Right forelimb (tissue), 1 donor: Measurements from ENCODE around the gene GRIK1.

Source experiments
- DNase-seq: peaks from one replicate; pipeline ENCODE4 v3.0.0-alpha.2; 2018

The GRIK1 gene

DNA sequence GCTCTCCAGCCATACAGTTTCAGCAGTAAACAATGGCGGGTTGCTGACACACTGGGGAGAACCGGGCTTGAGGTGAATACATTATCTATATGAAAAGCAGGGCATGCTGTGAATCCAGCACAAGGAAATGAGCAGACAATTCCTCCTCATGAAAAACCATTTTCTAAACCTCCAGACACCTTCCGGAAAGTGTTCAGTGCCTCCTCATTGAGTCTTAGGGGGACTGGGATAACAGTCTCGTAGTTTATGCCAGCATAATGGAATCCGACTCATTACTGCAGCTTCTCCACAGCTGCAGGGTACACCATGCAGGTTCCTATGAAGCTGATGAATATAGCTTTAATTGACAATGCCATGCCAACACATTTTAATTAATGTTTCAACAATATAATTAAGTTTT lies 356.9 kb downstream of the GRIK1 start:
- no peak for DNase-seq

DNA sequence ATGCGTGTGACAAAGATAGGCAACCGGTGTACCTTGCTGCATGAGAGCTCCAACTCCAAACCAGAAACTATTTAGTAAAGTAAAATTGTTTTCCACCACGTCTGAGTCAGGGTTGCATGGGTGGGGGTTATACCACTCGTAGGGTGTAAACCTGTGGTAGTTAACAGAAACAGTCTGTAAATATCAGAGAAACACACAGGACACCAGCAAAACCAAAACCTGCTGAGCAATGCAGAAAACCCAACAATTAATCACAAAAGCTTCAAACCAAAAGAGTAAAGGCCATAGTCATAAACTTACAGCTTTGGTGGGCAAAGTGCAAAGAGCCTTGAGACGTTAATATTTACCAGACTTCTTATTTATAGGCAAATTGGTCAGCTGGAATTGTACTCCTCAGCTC lies 358.4 kb downstream of the GRIK1 start:
- DNase-seq, result no peak

DNA sequence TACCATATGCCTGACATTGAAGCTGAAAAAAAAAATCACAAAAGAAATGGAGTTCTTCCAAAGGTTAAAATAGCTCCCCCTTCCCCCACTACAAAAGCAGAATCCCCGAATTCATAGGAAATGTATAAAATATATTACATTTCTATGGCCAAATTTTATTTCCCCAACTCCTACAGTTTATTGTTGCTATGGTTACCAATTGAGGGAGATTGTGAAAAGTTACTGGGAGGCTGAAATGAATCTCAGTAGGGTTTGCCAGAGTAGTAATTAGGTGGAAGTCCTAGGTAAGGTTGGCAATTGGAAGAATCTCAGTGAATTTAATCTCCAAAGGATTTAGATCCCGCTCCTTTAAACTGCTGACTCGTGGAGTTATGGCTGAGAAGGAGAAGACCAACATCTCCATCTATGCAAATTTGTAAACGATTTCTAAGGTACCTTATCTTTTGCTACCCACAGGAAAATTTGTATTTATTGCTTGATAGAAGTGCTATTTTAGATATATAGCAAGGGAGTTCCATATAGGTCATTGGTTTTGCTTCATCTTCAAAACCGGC lies 359.0 kb downstream of the GRIK1 start:
- no peak for DNase-seq

DNA sequence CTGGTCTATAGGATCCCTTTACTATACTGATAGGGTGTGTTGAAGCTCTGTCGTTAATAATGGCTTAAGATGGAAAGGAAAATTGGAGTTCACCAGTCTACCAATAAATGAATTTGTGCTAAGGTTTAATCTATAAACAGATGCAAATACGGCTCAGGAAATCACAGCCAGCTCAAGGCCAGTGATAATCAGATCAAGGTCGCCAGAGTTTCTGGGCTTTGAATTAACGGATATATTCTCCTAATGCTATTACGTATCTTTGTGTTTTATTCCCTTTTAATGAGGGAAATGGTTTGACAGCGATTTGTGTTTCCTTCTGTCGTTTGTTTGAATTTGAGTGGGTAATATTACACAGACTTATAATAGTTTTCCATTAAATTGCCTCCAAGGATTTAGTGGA lies 361.5 kb downstream of the GRIK1 start:
- no peak for DNase-seq

DNA sequence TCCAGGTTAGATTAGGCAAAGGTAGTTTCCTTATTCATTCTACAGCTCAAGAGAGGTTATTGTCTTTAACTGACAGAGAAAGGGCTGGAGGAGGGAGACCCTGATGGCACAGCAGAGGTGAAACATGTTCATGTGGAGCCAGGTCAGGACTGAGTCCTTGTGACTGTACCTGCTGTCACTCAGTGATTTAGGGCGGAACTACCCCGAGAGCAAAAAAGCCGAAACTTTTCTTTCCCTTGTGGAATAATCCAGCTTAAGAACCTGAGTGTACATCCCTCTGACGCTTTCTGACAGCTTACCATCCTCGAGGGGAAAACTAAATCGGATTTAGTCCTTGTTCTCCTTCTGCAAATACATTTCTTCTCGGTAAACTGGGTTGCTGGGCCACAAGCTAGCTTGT lies 367.8 kb downstream of the GRIK1 start:
- DNase-seq, result no peak

DNA sequence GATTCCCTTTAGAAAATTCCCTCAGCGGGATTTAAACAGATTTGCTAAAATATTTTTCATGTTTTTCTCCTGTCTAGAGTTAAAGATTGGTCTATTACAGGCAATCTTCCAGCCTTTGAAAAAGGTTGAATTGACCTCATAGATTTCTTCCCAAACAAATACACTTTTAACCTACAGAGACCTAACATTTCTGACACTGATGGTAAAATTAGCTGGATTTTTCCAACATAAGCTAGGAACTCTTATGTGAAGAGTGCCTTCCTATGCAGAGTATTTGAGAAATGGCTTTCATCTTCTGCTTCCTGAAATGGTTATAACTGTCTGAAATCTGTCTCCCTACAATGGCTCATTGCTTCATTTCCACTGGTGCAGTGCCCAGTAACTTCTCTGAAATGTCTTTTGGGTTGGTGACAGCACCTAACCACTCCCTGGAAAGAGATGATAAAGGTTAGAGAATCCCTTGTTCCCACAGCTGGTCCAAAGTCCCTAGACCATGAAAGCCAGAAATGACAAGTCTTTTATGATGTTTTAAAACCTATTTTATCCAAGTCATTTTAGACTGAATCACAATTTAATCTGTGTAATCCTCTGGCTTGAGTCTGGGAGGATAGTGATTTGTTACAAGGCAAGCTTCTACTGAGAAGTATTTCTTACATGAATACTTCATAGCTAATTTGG lies 371.6 kb downstream of the GRIK1 start:
- DNase-seq, result no peak

DNA sequence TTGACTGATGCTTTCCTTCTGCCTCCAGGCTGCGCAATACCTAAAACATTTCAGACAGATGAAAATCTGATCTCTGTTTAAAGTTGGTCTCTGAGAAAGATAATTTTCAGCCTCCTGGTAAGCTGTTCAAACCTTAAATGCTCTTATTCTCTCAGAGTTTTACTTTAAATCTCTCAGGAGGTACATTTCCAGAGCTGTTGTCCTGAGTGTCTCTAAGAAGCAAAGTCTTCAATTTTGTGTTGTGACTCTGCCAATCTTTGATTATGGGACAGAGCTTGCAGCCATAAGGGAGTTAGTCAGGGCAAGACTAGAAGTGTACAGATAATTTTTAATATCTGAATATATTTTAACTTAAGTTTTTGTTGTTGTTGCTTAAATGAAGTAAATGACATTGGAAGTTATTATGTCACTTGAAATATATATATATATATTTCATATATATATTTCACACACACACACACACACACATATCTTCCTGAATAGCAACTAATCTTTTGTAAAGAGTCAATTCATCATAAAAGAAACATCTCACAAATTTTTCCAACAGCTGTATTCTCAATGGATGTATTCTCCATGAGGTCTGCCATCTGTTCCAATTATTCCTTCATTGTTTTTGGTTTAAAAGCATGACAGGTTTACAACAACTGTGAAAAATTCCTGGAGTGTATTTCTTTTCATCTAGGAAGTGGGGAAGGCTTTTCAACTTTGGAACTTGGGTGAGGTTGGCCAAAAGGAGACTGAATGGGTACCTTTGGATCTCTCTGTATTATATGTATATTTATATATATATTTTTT lies 381.7 kb downstream of the GRIK1 start:
- DNase-seq, result no peak

DNA sequence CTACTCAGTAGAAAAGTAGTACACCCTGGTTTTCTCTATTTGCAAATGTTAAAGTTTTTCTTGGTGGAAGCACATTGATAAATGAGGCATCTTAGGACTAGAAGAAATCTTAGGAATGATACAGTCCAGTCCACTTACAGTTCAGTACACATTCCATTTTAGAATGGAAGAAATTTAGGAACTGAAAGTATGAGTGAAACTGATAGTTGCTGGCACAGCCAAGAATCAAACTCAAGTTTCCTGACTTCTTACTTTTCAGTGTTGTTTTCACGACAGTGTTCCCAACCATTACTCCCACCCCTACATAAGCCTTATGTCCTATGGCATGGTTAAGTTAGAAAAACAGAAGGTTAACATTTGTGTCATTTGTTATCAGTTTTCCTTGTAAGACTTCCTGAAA lies 382.6 kb downstream of the GRIK1 start:
- DNase-seq, result no peak

DNA sequence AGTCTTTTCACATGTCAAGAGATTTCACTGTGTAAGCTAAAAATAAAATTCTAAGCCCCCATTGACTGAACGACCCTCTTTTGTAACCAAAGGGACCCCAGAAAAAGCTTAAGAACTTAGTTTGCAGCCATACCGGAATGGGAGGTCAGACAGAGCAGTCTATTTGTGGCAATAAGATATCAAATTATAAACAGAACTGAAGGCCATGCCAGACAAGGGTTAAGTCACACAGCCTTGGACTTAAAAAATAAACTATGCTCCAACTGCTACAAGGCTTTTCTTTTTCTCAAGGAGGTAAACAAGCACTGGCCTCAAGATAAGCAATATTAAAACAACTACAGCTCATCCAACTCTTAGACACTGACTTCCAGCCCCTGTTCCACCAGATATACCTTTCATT lies 384.2 kb downstream of the GRIK1 start:
- DNase-seq, result no peak

DNA sequence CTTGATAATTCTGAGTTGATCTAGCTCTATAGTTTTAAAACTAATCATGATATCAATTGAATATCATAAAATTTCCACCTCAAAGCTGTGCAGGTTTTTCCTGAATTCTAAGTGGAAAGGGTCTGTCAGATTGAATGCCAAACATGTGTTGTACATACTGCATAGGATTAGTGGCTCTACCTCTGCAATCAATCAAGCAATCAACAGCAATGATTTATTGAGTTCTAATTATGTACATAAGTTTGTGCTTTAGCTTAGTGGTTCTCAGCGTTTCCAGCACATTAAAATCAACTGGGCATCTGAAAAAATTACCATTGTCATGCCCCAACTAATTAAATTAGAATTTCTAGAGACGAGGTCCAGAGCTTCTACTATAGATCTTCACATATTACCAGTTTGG lies 389.6 kb downstream of the GRIK1 start:
- no peak for DNase-seq

DNA sequence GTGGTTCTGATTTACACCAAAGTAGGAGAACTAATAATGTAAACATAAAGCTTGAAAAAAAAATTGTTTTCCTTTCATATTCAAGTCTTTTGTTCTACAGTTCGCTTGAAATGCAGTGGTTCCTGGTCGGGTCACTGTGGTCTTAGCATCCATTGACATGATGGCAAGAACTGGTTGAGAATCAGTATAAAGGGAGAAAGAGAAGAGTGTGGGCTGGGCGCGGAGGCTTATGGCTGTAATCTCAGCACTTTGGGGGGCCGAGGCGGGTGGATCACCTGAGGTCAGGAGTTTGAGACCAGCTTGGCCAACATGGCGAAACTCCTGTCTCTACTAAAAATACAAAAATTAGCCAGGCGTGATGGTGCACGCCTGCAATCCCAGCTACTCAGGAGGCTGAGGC lies 390.2 kb downstream of the GRIK1 start:
- no peak for DNase-seq

DNA sequence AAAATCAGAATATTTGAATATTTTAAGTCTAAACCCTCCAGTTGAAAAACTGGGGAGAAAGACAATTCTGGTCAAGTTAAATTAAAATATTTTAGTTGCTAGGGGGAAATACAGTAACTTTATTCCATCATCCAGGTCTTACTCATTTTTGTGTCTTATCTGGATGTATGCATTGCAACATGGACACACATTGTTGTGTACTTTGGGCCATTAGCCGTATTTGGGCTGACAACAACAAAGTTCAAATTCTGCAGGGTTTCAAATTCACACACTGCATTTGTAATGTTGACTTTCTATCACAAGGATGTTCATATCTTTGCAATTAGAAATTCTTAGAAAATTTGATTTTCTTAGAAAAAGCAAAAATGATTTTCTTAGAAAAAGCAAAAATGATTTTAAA lies 391.8 kb downstream of the GRIK1 start:
- DNase-seq, result no peak

DNA sequence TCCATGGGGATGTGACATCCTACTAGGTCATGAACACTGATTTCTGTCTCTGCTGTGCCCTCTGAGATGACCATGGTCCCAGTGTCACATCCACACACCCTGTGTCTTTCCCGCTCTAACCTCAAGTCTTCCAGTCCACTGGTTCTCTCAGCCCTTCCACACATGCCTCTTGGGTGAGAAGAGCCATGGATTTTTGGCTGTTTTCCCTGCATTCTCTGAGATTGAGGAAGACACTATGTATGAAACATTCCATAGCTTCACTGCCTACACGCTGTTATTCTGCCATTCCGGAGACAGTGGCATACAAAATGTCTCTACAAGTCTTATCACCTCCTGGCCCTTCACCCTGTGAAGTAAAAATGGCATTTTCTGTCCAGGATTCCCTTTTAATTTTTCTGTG lies 393.7 kb downstream of the GRIK1 start:
- no peak for DNase-seq

DNA sequence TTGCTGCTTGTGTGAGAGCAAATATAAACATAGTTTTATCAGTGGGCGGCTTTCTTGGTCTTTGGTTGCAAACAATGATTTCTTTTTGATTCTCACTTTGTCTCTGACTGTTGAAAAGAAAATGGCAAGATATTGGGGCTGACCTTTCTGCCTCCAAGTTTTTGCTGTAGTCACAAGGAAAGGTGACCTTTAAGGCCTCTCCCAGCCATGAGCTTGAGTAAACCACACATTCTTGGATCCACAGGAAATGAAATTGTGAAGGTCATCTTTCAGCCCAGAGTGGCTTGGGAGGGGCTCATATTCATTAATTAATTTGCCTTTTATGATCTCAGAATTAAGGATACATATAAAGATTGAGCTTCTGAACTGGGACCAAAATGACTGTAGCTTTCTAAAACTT lies 399.5 kb downstream of the GRIK1 start:
- DNase-seq, result no peak

DNA sequence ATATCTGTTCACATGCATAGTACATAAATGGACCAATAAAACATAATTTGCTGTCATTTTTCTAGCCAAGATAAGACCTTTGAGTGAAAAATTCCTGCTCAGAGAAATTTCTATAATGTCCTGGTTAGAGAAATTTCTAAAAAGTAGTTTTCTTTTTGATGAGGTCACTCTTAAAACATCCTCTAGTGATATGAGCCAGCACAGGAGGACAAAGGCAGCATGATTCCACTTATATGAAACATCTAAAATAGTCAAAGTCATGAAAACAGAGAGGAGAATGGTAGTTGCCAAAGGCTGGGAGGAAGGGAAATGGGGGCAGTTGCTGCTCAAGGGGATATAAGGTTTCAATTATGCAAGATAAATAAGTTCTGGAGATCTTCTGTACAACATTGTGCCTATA lies 401.7 kb downstream of the GRIK1 start:
- no peak for DNase-seq

DNA sequence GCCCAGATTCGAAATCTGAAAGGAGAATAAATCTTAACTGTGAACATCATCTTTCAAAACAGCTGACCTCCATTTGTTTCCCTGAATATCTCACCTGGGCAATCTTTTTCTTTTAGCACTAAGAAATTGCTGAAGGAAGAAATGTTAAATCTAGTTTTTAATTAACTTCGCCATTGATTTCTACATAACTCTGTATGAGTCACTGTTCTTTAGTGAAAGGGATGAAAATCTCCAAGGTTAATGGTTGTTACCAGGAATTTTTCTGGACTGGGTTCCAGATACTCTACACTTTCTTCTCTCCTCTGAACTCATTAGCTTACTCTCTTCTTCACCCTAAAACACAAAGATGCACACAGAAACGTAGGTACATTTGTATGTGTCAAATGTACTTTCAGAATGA lies 405.3 kb downstream of the GRIK1 start:
- no peak for DNase-seq

DNA sequence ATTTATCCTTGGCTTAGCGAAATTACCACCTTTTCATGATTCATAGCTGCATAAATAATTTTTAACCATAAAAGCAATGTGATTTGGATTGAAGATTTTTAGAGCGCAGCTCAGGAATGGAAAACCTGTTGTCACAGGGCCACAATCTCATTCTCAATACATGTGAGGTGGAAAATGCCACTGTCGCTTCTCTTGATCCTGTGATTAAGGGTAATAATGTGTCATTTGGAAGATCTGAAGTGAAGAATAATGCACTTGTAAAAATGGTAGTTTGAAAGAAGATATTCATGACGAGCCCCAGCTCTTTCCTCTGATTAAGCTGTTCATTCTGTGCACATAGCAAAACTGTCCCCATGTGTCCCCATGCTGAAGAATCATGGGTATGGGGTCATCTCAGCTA lies 410.7 kb downstream of the GRIK1 start:
- no peak for DNase-seq

DNA sequence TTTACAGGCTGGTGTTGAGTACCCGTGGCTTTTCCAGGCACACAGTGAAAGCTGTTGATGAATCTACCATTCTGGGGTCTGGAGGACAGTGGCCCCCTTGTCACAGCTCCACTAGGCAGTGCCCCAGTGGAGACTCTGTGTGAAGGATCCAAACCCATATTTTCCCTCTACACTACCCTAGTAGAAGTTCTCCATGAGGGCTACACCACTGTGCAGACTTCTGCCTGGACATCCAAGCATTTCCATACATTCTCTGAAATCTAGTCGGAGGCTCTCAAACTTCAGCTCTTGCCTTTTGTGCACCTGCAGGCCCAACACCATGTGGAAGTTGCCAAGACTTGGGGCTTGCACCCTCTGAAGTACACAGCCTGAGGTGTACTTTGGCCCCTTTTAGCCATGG lies 413.3 kb downstream of the GRIK1 start:
- no peak for DNase-seq

DNA sequence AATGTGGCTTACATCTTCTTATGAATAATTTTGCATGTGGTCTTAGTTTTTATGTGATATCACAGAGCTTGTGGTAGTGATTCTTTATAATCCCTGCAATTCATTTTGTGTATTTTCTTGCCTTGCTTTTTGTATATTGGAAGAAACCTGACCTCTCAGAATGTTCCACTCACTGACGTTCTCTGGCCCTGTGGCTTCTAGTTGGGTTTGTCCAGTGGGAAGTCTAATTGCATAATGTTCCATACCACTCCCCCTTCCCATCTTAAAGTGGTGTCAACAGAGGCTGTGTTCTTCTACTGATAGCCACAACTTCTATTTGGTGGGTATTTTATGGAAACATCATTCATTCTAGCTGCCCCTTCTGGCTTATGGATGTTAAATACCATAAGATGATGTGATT lies 415.7 kb downstream of the GRIK1 start:
- no peak for DNase-seq

DNA sequence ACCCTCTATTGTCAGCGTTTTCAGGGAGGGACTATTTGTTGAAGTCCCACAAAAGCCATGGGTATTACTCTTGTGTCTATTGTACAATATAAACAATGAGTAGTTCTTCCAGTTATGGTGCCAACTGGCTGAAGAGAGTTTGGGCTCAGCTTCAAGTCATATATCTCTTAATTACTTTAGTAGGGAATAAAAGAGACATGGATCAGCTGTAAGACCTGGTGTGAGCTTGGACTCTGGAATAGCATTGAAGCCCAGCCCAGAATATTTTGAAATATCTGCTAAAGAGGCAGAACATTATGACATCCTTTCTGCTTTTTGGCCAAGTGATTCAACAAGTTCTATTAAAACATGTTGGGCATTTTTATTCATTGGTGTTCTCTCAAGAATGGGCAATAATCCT lies 416.1 kb downstream of the GRIK1 start:
- DNase-seq, result no peak

DNA sequence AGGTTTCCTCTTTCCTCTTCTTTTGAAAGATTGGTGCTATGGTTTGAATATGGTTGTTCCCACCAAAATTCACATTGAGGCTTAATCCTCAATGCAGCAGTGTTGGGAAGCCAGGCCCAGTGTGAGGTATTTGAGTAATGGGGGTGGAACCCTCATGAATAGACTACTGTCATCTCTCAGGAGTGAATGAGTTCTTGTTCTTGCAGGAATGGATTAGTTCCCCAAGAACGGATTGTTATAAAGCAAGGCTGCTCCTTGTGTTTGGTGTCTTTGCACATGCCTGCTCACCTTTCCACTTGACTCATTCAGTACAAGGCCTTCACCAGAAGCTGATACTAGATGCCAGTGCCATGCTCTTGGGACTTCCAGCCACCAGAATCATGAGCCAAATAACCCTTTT lies 417.9 kb downstream of the GRIK1 start:
- no peak for DNase-seq

DNA sequence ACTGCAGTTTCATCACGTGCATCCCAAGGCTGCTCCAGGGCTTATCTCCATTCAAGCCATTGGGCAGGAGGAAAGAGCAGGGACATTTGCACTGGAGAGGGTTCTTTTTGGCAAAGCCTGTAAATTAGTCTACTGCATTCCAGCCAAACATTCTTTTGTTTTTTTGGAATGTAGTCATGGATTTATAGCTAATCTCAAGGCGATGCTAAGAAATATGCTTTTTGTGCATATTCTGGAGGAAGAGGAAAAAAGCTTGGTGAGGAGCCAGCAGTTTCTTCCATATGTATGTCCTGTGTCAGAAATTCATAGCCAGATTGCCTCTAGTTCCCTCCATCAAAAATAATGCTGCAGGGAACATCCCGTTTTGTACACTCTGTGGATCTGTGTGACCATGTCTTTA lies 419.6 kb downstream of the GRIK1 start:
- DNase-seq, result no peak

DNA sequence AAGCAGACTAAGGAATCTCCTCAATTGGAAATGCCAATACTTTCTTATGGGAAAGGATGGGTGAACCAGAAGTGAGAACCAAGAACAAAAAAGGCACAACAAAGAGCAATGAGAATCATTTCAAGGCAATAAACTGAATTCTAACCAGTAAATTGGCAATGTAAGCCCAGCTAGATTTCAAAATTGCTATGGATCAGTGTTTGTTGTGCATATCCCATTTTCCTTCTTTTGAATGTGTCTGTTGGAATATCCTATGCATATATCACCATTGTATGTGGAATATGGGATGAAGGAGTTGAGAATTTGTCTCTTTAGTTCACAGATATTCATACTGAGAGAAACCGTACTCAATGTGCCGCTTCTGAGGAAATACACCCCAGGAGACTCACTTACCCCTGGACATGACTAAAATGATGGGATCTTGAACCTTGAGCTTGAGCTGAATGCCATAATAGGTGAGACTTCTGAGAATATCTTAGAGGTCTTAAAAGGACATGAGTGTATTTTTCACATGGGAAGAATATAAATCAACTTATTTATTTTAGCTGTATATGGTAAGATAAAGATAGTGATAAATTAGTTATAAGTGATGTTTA lies 425.0 kb downstream of the GRIK1 start:
- no peak for DNase-seq

DNA sequence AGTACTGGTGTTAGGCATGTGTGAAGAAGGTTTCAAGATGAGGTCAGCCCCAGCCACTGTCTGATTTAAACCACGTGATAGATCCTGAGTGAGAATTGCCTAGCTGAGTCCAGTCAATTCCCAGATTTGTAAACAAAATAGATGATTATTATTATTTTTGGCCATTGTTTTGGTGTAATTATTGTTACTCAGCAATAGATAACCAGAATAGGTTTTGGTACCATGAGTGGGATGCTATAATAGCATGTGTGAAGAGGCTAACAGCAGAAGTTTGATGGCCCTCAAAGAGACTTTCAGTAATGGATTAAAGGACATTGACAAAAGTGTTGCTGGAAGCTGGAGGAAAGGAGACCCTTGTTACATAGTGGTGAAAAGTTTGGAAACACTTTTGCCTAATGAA lies 426.3 kb downstream of the GRIK1 start:
- no peak for DNase-seq
